Measurements from ENCODE around the gene MPPED2. TPM values are rescaled to one million over a fixed set of nuclear protein-coding genes. Genes with fewer than 3 reads are reported as not detected.

The MPPED2 gene
- total RNA-seq, 1 experiment from 2014 or later: 4.7 TPM

GRCh38 chr11:30610628-30611027 is 24.5 kb upstream of the MPPED2 start:
- Histone ChIP-seq H3K4me1 (ENCODE audit: insufficient read depth, low read length) (no peaks in the 10 kb centered on the region), H2BK5ac (ENCODE audit: insufficient read length, low read length) (no peak overlapping the region), H3K4me2 (ENCODE audit: insufficient read depth, insufficient read length, low read length) (no peak overlapping the region), H3K56ac (ENCODE audit: insufficient read length, low read depth, low read length) (no peak overlapping the region), H4K91ac (ENCODE audit: insufficient read length, low read depth, low read length) (no peak overlapping the region), H4K20me1 (ENCODE audit: control insufficient read depth, insufficient read depth, insufficient read length) (no peaks in the 10 kb centered on the region), H3T11ph (ENCODE audit: low read length) (no peak overlapping the region), H4K5ac (ENCODE audit: insufficient read length, low read depth, low read length) (no peak overlapping the region), H3K79me1 (ENCODE audit: insufficient read depth, low read depth, low read length, poor library complexity, severe bottlenecking) (no peaks in the 10 kb centered on the region), H2BK15ac (ENCODE audit: low read depth, low read length) (no peak overlapping the region), H3K18ac (ENCODE audit: insufficient read length, low read depth, low read length) (no peak overlapping the region), H3K4ac (ENCODE audit: low read depth, low read length) (no peak overlapping the region), H3K23me2 (ENCODE audit: insufficient read length, low read depth, low read length, poor library complexity, severe bottlenecking) (no peaks in the 10 kb centered on the region), H2BK20ac (ENCODE audit: low read depth, low read length, poor library complexity, severe bottlenecking) (no peak overlapping the region), H2BK120ac (ENCODE audit: low read depth, low read length, poor library complexity, severe bottlenecking) (no peak overlapping the region), H3K9ac (ENCODE audit: extremely low read depth, insufficient read length, low read length) (no peak overlapping the region), H3K23ac (ENCODE audit: insufficient read length, low read depth, low read length) (no peak overlapping the region), H4K8ac (replicated peaks; ENCODE audit: insufficient read length, low read depth, low read length) (no peak overlapping the region), H2BK12ac (ENCODE audit: insufficient read length, low read depth, low read length) (no peak overlapping the region), H3K27ac (ENCODE audit: insufficient read length, low read depth, low read length) (no peak overlapping the region), H2AK5ac (ENCODE audit: insufficient read length, low read length) (no peak overlapping the region), H3K27me3 (ENCODE audit: insufficient read depth, low read length) (no peaks in the 10 kb centered on the region), H3K14ac (ENCODE audit: insufficient read depth, low read length) (no peak overlapping the region), H2AFZ (ENCODE audit: low read length) (no peak overlapping the region), H3K9me3 (ENCODE audit: control insufficient read depth, low read depth, low read length) (no peaks in the 10 kb centered on the region), H3K79me2 (ENCODE audit: insufficient read depth, low read length) (no peaks in the 10 kb centered on the region)
- no peaks in the 10 kb centered on the region for H3K27me3 Mint-ChIP-seq (ENCODE audit: low read depth)
- WGBS (ENCODE audit: extremely low coverage, insufficient read length, low lambda C conversion rate): no CpG with 5 or more reads among the region's 3 CpGs
- no peak overlapping the region for H3K4me3 Mint-ChIP-seq
- DNase-seq: no peak
- peaks cover 0 to 7% of the 10 kb centered on the region in 2 experiments; a peak in 1 of 4 replicates for H3K4me1 Mint-ChIP-seq
- 0 out of 7 replicates have a peak overlapping the region, but pooled peaks of 1 of the 3 experiments have one; percentile 28 for H3K27ac Mint-ChIP-seq
- TF ChIP-seq, protein P1, sequence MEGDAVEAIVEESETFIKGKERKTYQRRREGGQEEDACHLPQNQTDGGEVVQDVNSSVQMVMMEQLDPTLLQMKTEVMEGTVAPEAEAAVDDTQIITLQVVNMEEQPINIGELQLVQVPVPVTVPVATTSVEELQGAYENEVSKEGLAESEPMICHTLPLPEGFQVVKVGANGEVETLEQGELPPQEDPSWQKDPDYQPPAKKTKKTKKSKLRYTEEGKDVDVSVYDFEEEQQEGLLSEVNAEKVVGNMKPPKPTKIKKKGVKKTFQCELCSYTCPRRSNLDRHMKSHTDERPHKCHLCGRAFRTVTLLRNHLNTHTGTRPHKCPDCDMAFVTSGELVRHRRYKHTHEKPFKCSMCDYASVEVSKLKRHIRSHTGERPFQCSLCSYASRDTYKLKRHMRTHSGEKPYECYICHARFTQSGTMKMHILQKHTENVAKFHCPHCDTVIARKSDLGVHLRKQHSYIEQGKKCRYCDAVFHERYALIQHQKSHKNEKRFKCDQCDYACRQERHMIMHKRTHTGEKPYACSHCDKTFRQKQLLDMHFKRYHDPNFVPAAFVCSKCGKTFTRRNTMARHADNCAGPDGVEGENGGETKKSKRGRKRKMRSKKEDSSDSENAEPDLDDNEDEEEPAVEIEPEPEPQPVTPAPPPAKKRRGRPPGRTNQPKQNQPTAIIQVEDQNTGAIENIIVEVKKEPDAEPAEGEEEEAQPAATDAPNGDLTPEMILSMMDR (conservative IDR thresholded peaks at IDR 0.05): no peak
- H3K9me3 Mint-ChIP-seq: no peaks in the 10 kb centered on the region
- H3K36me3 Mint-ChIP-seq (ENCODE audit: insufficient read depth in 1 of 3, low read depth in 3 of 3): no peaks in the 10 kb centered on the region

Data from H9 (cell line).